DMS153 (cell line): ENCODE results near the gene ATP9A.
"Not testable (repeated sequence)": the region's sequence is repeated elsewhere in the genome, so short reads cannot be mapped to it uniquely, and the experiment has no call there.

Experiments used
- DNase-seq: peaks from one replicate; lab custom pipeline; 2025; lab: John Stamatoyannopoulos, UW

The ATP9A gene

DNA sequence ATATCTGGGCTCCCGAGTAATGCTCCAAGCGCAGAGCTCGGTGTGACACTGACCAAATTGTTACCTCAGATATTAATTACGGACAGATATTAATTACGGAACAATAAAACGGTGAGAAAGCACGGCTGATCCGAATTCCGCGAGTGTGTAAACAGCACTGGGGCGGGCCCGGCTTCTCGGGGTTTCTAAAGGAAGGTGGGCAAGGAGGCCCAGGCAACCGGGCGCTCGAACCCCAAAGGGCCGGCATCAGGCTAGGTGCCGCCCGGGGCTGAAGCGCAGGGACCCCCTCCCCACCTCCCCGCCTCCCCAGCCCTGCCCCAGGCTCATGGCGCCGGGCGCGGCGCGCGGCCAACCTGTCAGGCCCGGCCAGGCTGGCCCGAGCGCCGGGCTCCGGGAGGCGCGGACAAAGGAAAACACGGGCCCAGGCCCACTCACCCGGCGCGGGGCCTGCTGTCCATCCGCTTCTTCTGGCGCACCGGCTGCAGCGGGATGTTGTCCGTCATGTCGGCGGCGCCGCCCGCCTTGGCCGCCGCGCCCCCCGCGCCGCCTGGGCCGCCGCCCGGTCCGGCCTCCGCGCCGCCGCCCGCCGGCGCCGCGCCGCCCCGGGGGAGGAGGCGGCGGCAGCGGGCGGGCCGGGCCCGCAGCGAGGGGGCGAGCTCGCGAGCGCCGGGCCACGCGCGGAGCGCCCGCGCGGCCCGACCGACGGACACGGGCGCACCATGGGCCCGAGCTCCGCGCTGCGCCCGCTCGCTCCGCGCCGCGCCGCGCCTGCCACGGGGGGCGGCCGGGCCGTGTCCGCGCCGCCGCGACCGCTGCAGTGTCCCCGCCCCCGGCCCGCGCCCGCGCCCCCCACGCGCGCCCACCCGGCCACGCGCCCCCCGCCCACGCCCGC is at the start of gene ATP9A:
Gene ATP9A, minus strand, starts transcription at position 524 of the 892 bp plus-strand sequence. Its CDS starts 21 bp downstream, at position 503.
- no peak for DNase-seq

DNA sequence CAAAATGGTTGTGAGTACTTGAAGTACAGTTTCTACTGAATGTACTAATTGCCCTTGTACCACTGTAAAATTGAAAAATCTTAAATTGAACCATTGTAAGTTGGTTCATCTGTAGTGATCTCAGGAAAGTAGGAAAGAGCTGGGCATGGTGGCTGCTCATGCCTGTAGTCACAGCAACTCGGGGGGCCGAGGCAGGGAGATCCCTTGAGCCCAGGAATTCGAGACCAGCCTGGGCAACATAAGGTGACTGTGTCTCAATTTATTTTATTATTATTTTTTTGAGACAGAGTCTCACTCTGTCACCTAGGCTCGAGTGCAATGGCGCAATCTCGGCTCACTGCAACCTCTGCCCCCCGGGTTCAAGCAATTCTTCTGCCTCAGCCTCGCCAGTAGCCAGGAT is 48.7 kb upstream of the ATP9A start:
- not testable (repeated sequence) for DNase-seq

- no peak for DNase-seq
Measured at GRCh38 chr20:51815383-51816076, 47.3 kb upstream of the ATP9A start.

- no peak for DNase-seq
Measured at GRCh38 chr20:51812861-51813260, 44.7 kb upstream of the ATP9A start.

GRCh38 chr20:51811514-51812128 is 43.4 kb upstream of the ATP9A start:
- DNase-seq = no peak

DNA sequence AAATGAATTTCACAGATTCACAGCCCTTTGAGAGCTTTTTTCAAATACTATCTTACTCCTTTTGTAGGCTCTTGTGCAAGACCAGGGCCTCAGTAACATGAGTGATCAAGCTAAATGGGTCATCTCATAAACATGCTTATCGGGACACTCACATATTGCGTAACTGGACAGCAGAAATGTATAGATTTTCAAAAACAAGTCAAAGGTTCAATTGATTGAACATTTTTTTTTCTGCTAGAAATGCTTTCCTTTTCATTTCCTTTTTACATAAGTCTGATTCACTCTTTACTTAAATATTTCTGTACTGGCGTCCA is 42.8 kb upstream of the ATP9A start:
- DNase-seq = no peak

- DNase-seq = no peak
Measured at GRCh38 chr20:51810155-51811041, 42.2 kb upstream of the ATP9A start.

DNA sequence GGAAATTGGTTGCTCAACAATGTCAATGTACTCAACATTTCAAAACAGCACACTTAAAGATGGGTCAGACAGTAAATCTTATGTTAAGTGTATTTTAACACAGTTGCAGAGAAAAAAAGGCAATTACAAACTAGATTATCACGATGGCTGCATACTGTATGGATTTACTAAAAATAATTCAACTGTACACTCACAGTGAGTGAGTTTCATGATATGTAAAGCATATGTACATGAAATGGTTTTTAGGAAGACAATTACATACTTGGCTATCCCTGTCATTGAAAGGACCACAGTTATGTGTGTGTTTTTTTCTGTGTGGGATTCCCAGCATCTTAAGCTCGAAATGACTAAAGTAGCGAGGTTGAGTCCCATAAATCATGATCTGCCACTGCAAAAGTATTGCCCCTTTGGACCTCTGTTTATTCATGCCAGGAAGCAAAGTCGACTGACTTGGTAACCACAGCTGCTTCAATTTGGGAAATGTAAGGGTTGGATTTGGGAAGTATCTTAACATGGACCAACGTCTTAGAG is 39.6 kb upstream of the ATP9A start:
- no peak for DNase-seq

DNA sequence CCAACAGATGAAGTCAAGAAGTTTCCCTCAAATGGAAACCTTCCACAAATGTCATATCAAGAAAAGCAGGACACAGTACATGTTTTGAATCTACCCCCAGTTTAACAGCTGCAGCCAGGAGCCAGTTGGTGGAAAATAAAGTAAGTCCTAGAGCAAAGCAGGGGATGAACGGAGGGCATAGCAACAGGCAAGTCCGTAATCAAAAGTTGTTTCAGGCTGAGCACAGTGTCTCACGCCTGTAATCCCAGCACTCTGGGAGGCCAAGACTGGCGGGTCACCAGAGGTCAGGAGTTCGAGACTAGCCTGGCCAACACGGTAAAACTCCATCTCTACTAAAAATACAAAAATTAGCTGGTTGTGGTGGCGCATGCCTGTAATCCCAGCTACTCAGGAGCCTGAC is 36.6 kb upstream of the ATP9A start:
- no peak for DNase-seq

DNA sequence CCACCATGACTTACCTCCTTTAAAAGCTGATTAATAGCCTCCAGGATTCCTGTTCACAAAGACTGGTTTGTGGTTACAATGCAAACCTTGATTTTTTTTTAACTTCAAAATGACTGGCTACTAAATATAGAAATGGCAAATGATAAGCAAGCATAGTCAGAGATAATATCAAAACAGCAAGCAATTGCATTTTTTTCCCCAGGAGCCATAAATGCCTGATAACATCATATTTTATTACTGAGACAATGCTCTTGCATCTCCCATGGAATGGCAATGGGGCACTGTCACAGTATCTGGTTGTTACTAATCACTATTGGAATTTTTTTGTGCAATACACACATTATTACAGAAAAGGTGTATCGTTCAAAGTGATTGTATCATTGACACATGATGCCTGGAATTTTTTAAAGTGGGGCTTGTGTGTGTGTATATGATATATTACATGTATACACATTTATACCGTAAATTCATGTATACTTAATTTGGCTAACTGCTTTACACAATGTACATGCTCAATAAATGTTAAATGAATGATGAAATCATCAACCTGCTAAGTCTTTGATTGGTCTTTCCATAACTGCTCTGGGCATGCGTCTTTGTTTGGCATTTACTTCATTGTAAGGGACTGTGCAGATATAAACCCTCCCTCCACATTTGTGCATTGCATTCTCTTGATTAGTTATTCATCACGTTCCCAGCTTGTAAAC is 35.1 kb upstream of the ATP9A start:
- no peak for DNase-seq

- peak; percentile 6 for DNase-seq
Measured at GRCh38 chr20:51802170-51802751, 34.1 kb upstream of the ATP9A start, which contains the start of gene SALL4. SALL4 (minus strand) TSS chr20:51802521; CDS start chr20:51802408, 113 bp downstream.

DNA sequence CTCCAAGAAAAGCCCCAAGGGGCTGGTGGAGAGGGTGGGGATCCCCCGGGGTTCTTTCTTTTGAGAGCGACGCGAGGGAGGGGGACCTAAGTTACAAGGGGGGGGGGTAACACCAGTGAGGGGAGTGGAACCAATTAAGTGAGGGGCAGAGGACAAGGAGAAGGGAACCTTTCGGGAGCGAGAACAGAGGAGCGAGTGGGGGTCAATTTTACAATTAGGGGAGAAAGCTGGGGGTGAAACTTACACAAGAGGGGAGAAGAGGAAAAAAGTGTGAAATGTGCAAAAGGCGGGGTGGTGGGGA is 33.6 kb upstream of the ATP9A start:
- no peak for DNase-seq

DNA sequence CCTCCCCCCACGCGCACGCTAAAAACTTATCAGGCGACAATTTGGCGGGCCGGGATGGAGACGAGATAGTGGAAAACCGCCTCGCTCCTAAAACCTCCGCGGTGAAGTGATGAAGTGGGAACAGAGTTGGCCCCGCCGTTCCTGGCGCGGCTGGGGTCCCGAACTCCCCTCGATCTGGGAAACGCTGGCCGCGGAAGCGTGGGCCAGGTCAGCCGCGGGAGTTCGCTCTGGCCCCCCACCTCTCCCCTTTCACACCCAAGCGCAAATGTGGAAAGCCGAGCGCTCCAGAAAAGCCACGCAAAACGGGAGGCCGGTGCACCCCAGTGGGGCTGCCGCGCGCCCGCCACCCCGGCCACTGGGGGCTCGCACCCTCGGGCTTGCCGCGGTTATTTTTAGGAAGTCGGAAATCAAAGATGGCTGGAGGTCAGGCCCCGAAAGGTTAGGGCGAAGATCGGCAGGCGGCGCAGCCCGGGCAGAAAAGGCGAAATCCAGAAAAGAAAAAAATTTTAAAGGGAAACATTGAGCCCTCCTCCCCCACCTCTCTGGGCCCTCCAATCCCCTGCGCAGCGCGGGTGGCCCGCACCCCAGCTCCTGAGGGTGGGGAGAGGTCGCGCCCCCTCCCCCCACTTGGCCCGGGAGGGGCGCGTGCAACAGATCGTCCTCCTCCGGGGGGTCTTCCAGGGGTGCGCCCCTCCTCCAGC is 33.1 kb upstream of the ATP9A start:
- no peak for DNase-seq

DNA sequence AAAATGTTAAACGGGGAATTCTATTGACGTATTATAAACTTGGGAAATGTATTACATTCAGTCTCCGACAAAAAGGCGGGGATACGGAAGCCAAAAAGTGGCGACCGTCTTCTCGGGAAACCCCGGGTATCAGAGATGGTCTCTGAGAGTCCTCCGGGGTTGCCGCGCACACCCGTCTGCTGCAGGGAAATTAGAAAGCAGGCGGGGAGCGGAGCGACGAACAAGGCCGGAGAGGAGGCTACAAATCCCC is 32.6 kb upstream of the ATP9A start:
- no peak for DNase-seq

DNA sequence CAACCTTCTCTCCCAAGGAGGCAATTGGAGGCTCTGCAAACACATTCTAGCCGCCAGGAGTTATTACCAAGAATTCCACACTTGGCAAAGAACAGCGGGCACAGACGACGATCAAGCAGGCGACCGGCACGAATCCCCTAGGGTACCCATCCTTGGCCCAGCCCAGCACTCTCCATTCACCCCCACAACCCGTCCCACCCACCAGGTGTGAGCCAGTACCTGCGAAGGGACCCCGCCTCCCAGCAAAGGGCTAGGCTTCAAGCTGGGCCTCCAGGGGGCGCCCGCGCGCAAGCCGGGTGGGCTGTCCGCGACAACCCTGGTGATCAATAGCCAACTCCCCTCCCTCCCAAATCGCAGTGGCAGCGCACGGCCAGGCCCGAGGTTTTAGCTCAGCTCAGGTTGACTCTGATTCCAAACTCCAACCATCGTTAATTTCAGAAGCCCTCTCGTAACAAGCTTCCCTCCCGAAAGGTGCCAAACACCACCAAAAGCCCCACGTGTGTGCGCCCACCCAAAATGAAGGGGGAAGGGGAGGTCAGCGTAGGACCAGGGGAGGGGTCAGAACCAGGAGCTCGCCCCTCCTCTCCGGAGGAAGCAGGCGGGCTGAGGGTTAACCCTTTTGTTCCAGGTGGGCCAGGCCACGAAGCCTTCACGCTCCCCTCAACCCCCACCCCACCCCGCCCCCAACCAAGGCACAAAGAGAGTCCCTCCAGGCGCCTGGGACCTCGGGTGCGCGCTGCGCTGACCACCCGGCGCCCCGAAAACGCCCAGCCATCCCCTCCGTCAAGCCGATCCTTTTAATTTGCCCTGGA is 32.1 kb upstream of the ATP9A start:
- DNase-seq = peak; percentile 55

DNA sequence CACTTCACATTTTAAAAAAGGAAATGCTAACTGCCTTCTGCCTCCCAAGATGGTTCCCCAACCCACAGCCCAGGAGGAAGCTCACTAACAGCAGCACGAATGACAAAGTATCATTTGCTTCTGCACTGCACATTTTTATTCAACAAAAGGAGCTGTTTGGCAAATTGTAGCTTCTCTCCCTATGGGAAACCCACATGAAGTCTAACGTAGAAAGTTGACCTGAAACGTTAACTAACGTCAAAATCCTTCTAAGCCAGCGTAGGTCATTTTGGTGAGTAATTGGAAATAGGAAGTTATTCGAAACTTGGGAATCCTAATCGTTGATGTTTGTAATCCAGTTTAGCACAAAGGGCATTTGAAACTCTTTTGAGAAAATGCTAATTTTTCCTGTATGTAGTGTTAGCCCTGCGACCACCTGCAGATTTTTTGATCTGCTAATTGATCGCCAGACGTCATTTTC is 31.2 kb upstream of the ATP9A start:
- DNase-seq = no peak

GRCh38 chr20:51797357-51798025 is 29.3 kb upstream of the ATP9A start:
- DNase-seq = peak; percentile 73

DNA sequence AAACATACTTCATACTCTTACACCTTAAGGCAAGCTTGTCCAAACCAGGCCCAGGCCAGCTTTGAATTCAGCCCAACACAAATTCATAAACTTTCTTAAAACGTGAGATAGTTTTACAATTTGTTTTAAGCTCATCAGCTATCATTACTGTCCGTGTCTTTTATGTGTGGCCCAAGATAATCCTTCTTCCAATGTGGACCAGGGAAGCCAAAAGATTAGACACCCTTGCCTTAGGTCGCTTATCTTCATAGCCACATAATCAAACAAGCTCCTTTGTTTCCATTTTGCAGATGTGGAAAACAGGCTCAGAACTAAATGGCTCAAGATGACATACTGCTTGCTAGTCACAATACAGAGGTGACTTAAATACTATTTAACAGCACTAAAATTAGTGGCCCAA is 28.1 kb upstream of the ATP9A start:
- no peak for DNase-seq

DNA sequence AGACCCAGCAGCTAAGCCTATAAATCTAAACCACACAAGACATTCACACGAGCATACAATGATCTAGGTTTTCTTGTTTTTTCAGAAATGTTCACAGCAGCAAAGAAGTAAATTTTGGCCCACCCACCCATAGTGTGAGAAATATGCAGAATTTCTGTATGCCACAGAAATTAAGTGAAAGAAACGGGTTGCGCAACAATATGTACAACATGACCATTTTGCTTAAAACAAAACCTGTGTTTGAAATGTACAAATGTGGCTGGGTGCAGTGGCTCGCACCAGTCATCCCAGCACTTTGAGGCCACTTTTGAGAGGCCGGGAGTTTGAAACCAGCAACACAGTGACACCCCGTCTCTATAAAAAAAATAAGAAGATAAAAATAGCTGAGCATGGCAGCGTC is 24.8 kb upstream of the ATP9A start:
- DNase-seq = no peak
